DMS53 treated with DMSO at 0.1 percent for 48 hours (cell line): ENCODE measurements around the gene PLPPR1.
"Not testable (repeated sequence)": the region's sequence is repeated elsewhere in the genome, so short reads cannot be mapped to it uniquely, and the experiment has no call there.

ENCODE experiments used
- DNase-seq: peaks from one replicate; lab custom pipeline; 2025; ENCODE audit not compliant: unreplicated experiment; lab: John Stamatoyannopoulos, UW

PLPPR1 gene

DNA sequence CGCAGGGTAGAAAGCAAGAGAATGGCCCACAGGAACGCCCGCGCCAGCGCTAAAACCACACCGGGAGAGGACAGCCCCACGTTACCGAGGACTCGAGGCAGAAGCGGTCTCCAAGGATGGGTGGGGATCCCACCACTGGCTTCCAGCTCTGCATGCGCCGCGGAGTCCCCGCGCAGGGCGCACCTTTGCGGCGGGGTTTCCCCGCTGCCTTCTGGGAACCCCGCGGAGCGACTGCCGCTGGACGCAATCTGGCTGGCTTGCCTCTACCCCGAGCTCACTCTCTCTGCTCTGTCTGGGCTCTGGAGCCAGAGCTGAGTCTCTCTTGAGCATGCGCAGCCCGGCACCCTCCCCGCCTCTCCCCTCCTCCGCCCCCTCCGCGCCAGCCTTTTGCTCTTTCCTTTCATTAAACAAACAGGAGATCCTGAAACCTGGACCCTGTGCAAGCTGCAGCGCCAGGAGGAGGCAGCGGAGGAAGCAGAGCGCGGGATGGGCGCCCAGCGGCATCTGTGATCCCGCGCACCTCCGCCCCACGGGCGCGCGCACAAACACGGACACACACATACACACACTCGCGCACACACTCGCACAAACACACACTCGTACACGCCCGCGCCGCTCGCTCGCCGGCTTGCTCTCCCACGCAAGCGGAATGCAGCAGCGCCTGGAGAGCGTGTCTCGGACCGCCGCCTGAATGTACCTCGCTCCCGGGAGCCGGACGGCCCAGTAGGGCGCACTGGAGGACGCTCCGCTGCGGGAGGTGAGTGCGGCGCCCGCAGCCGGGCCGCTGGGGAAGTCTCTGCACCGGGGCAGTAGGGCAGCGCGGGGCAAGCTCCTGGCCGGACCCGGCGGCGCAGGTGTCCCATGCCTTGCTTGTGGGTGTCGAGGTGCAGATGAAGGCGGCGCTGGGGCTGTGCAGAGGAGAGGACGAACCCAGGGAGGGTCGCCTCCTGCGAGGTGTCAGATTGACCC lies at the start of gene PLPPR1:
Gene PLPPR1 (plus strand): TSS at position 382 of the 969 bp plus-strand sequence.
- DNase-seq: peak; percentile 77

DNA sequence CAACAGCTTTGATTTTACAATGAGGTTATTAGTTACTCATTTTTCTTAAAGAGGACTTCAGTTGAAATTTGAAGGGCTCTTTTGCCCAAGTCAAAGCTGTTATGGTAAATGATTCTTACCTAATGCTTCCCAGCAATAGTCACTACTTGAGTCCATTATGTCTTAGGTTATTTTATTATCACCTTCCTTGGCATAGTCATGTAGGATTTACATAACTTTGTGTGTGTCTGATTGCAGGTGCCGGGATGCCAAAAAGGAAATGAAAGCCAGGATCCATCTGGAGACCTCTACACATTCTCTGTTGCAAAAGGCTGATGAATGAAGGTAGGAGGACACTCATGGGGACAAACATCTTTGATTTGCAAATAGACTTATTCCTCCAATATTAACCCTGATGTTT lies 38.8 kb upstream of the PLPPR1 start:
- DNase-seq: no peak

DNA sequence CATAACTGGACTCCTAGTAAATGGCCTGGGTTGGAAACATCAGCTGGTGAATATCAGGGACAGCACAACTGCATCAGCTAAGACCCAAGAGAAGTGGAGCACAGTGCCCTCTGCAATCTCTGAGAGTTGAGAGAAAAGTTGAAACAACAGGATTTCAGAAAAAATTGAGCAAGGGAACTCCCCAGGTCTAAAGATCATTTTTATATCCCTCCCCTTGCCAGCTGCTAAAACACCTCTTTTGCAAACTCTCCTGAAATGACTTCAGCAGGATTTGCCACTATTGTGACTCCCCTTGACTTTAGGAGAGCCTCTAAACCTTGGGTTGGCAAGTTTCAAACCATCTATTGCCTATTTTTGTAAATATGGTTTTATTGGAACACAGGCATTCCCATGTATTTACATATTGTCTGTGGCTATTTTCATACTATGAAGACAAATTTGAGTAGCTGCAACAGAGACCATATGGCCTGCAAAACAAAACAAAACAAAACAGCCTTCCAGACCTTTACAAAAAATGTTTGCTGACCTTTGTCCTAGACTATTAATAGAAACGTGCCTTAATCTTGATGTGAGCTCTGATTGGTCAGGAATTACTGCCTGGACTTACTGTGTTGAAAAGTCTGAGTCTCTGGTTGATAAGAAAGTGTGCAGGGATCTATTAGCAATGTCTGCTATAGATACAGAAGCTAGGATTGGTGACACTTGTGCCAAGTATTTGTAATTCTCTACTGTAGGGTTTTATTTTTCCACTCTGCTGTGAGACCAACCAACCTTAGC lies 37.7 kb upstream of the PLPPR1 start:
- DNase-seq: no peak

DNA sequence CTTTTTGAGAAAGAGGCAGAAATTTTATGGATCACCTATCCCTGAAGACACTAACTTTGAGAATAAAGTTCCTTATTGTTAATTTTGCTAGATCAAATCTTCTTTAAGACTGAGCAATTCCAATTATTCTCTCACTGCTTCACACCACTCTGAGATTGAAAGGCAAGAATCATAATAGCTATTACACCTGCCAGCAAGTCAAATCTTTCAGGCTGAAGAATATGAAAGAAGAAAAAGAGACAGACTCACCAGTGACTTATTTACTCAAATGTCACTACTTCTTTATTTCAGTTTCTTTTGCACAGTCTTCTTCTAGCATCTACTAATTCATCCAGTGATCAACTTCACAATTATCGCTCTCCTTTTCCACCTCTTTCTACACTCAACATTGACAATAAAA lies 35.9 kb upstream of the PLPPR1 start:
- DNase-seq: no peak

DNA sequence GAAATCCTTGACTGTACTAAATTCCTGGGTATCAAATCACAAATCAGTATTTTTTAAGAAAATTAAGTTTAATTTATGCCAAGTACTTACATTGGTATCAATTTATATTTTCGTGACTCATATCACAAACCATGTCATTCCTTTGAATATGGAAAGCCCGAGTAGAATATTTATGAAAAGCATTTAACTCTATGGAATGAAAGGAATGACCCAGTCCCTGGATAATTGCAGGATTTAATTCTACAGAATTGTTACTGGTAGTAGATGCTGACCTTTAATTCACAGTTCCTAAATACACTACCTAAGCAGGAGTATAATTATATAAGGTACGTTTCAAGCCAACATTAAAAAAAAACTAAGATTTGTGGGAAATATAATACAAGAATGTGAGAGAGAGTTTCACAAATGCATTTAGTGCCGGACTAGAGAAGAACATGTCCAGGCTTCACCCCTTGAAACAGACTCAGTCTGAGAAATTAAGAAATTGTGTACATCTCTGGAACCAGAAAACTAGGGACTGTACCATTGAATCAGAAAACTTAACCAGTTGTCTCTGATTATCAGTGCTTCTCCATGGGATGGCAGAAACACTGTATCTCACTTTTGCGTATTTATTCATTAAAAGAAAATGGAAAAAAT lies 28.5 kb upstream of the PLPPR1 start:
- DNase-seq: no peak

DNA sequence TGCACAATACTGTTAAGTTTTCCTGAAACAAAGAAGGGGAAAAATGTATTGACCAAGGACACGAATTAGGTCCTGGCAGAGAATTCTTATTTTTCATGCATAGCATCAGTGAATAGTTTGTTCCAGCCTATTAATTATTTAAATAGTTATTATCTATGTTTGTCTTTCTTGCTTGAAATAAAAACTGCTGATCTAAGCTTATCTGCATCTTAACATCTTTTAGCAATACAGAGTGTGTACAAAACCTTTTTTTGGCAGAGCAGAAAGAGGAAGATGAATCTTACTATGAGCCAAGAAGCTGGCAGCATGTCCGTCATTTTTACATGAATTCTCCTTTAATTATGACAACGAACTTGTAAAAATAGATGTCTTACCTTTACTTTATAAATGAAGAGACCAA lies 23.3 kb upstream of the PLPPR1 start:
- DNase-seq: no peak

DNA sequence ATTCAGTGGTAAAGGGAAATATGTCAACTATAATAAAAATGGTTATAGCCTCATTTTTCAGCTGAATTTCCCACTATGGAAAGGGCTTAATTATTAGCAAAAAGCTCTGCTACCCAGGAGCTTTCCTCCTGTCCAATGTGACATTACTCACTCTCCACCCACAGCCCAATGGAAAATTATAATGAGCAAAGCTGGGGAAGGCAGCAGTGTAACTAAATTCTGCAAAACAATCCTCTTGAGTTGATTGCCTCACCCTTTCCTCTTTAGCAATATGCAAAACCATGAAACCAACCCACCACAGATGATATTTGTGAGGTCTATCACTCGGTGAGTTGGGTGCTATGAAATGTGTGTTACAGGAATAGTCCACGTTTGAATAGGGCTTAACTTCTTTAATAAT lies 14.0 kb upstream of the PLPPR1 start:
- DNase-seq: no peak

DNA sequence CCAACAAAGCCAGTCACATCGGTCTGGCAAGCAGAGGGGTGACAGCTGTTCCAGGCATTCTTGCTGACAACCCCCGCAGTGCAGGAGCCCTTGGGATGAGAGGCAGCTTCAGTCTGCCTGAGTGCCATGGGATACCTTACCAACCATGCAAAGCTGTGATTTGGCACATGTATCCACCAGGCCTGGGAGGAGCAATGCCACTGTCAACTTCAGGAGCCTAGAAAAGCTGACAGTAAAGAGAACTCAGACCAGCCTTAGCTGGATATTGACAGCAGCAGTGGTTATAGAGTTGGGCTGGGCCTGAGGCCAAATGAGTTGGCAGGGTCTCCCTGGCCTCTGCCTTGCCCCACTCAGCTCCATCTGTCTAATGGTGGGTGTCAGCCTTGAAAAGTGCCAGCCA lies 10.1 kb upstream of the PLPPR1 start:
- no peak for DNase-seq

DNA sequence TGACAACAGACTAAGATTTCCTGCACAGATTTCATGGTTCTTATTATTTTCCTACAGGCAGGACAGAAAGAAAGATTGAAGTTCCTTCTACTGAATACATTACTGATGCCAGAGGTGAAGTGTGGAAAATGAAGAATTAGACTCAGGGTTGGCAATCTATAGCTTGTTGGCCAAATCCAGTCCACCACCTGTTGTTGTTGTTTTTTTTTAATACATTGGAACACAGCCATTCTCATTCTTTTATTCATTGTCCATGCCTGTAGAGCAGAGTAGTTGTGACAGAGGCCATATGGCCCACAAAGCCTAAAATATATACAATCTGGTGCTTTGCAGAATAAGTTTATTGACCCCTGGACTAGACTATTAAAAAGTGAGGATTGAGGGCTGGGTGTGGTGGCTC lies 5.8 kb upstream of the PLPPR1 start:
- DNase-seq: no peak

DNA sequence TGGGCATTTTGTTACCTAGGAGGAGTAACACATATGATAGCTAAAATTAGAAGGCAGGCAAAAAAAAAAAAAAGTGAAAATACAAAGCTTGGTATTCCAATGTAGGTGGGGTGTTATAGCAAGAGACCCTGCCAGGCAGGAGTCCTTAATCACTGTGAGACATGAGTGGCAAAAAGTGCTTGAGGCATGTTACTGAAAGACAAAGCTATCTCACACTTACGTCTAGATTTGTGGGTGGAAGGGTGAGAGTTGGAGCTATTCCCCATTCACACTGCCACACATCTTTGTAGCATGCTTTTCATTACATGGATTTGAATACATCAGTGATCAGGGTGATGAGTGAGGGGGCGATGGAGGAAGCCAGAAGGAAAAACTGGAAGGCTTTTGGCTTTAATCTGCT lies 2.6 kb upstream of the PLPPR1 start:
- no peak for DNase-seq

DNA sequence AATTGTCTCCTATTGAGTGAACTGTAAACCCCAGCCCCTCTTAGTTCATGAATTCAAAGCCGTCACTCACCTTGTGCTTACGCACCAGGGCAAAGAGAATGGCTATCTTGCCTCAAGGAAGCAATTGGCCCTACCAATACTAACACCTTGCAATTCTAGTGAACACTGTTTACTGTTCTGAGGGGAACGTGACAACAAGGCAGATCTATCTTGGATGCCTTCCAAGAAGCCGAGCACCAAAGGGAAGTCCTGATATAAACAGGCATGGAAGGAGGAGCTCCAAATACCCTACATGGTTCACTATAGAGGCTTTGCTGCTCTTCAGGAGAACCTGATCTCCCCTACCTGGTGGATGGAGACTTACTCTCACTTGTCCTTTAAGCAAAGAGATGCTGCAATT lies 1.7 kb upstream of the PLPPR1 start:
- peak; percentile 47 for DNase-seq

DNA sequence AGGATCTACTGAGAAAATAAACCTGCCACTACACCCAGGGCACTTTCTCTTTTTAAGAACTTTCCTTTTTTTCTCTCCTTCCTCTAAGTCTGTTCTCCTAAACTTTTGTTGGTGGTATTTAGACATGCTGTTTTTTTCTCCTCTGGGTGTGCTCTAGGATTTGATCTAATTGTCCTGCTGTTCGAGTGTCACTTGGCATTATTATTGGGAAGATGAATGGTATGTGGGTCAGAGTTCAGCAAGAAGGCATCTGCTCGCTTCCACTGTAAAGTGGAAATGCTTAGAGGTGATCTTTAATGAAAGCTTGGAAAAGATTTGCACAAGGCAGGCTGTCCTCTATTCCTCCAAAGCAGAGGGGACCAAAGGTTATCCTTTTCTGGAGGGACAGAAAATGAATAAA lies 1.3 kb upstream of the PLPPR1 start:
- no peak for DNase-seq

DNA sequence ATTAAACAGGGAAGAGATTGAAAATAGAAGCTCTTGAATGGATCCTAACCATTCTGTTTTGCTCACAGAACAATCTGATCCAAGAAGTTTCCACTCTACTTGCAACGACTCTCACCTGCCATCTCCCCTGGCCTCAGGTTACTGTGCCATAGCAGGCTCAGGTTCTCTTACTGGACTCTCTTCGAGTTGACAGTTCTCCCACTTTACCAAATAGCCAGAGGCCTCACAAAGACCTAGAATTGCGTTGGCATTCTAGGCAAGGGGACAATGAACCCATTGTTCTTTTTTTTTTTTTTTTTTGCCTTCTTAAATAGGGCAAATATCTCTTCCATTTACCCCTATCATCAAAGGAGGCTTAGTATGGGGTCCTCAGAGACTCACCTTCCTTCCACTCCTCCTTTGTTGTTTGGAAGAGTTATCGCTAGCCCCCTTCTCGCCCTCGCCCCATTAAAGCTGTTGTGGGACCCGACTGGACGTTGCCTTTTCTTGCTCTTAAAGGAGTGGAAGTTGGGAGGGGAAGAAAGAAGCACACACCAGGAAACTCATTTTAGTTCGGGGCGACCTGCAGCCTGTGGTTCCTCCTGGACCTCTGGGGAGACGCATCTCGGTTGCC lies 688 bp upstream of the PLPPR1 start:
- no peak for DNase-seq

DNA sequence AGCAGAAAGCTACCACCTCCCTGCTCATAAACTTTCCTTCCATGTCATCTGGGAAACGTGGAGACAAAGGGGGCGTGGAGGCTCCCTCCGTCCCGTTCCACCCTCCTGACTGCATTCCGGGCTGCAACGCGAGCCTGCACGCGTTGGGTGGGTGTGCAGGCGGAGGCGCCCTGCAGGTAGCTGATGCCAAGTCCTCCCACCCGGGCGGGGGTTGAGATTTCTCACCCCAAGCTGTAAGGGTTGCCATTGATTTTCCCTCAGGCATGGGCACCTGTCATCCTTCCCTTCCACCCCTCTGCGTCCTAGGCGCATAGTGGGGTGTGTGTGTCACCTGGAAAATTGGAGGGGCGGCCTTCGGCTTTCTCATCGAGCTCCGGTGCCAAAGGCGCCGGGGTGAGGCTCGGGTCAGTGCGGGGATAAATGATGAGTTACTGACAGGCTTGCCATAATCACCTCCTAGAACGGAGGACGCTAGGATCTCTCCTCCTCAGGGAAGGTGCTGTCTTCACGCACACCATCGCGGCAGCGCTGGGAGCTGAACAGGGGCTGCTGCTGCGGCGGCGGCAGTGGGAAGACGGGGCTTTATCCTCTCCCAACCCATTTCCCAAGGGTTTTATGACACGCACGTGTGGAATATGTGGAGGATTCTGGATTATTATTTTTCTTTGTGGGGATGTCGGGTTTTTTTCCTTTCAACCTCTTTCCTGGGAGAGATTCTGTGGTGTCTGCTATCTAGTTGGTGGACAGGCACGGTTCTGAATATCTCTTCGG lies 973 bp downstream of the PLPPR1 start:
- no peak for DNase-seq

DNA sequence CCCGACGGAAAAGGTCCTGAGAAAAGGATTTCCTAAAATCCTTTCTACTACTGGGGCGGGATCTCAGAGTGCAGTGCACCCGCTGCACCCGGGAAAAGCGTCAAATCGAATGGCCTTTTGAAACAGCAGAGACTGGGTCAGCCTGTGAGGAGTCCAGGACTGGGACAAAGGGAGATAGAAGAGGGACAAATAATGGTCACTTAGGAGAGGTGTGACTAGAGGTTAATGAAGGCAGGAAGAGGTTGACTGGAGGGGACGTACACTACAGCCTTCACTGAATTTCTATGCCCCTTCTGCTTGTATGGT lies 1.5 kb downstream of the PLPPR1 start:
- no peak for DNase-seq

DNA sequence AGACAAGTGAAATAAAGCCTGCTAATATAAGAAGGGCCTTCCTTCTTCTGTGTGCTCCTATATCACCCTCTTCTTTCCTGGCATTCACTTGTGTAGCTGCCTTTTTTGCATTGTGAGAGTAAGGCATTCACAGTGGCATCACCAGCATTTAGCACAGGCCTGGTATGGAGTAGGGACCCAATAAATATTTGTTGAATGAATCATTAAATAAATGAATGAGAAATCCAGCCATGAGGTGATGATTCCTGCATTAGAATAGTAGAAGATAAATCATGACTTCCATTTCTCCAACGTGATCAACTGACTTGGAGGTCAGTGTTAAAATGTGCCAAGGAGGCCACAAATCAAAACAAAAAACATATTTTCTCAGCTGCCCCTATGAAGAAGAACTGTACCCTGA lies 3.9 kb downstream of the PLPPR1 start:
- DNase-seq: no peak

DNA sequence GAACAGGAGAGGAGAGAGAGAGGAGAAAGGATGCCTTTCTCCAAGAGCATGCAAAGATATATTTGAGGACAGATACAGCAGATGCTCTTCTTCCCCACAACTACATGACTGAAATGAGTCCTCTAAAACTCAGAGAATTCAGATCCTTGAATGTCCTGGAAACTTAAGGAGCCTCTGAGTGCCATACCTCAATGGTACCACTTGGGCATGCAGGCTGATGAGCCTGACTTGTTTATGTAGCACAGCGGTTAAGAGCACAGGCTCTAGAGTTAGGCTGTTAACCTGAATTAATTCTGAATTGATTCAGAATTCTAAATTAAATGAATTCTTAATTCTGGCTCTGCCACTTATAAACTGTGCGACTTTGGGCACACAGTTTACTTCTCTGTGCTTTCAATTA lies 5.7 kb downstream of the PLPPR1 start:
- no peak for DNase-seq

DNA sequence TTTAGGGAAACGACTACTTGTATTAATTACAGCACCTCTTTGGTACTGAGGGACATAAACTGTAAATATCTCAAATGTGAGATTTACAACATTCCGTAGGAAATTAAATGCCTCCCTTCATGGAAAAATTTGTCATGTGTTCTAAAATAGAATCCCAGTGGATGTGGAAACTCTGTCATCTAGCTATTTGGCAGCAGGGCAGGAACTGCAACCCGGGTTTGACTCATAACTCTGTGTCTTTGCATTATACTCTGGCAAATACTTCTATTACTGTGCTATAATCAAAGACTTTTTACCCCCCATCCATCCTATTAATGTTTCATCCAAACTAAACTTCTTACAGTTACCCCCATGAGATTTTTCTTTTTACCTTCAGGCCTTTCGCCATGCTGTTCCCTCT lies 6.6 kb downstream of the PLPPR1 start:
- no peak for DNase-seq

DNA sequence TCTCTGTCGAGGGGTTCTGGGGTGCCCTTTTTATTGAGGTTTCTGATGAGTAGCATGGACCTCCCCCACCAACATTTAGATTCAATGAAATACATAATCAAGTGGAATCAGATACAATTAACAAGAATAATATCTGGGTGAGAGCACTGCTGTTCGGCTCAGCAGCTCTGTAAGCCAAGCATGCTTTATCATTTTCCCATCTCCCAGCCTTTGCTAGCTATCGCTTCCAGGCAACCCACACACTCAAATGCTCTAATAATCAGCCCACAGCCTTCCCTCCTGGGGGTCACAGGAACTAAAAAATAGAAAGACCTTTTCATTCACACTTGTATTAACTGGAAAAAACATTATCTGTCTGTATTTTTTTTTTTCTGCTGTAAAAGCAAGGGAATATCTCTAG lies 8.9 kb downstream of the PLPPR1 start:
- DNase-seq: no peak

DNA sequence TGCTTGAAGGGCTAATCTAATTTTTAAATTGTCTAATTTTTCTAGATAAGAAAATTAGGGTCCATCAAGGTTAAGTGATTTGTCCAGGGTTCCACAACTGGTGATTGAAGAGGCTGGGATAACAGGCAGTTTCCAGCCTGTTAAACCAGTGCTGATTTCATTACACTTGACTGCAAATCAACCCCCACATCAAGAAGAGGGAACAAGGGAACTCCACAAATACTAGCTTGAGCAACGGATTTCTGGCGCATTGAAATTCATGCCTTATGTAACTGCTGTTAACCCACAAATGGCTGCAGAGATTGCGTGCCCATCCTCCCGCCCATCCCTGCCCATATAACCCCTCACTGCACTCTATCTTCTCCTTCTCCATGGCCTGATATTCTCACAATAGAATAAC lies 10.0 kb downstream of the PLPPR1 start:
- DNase-seq: no peak

DNA sequence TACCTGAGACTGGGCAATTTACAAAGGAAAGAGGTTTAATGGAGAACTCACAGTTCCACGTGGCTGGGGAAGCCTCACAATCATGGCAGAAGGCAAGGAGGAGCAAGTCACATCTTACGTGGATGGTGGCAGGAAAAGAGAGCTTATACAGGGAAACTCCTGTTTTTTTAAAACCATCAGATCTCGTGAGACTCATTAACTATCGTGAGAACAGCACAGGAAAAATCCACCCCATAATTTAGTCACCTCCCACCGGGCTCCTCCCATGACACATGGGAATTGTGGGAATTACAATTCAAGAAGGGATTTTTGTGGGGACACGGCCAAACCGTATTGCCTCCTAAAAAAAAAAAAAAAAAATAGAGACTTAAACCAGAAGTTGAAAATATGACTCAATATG lies 11.1 kb downstream of the PLPPR1 start:
- DNase-seq: not testable (repeated sequence)
